GM23338 (cell line): ENCODE measurements around the gene LTBP4. TPM values are rescaled to one million over a fixed set of nuclear protein-coding genes. Genes with fewer than 3 reads are reported as not detected.

Experiments
- CREB1 ChIP-seq: fragments of 250-450 bp; sonication (Bioruptor Pico); IDR thresholded peaks from 2 replicates; pipeline ENCODE4 v1.5.0; 2020; ENCODE audit warnings: low read depth, mild to moderate bottlenecking, moderate library complexity
- EZH2 ChIP-seq: fragments of 200-600 bp; sonication (generic); IDR thresholded peaks from one replicate; pipeline ENCODE4 v1.8.0; 2017; ENCODE audit warnings: antibody characterized with exemption, mild to moderate bottlenecking, low read depth; ENCODE audit not compliant: unreplicated experiment
- EZH2phosphoT487 ChIP-seq: fragments of 200-600 bp; sonication (generic); IDR thresholded peaks from one replicate; pipeline ENCODE4 v1.8.1; 2018; ENCODE audit warnings: antibody characterized with exemption; ENCODE audit not compliant: unreplicated experiment
- JUNB ChIP-seq: IDR thresholded peaks from one replicate; pipeline ENCODE4 v1.6.1; 2016; ENCODE audit warnings: antibody characterized with exemption; ENCODE audit not compliant: unreplicated experiment
- POLR2AphosphoS5 ChIP-seq: IDR thresholded peaks from 2 replicates; pipeline ENCODE4 v1.6.1; 2016; ENCODE audit warnings: antibody characterized with exemption, low read depth
- ZNF114 ChIP-seq: fragments of 250-450 bp; sonication (Bioruptor Pico); IDR thresholded peaks from 2 replicates; pipeline ENCODE4 v1.5.0; 2020; ENCODE audit warnings: mild to moderate bottlenecking, moderate library complexity
- ZNF331 ChIP-seq: fragments of 250-450 bp; sonication (Bioruptor Pico); IDR thresholded peaks from 2 replicates; pipeline ENCODE4 v1.5.0; 2020; ENCODE audit warnings: low read depth, mild to moderate bottlenecking, moderate library complexity
- polyA plus RNA-seq: library from polyadenylated mRNA; unstranded; fragments of >200 nt; fragmentation: Nextera tagmentation; extraction: Ambion mirVana; gene quantifications from 2 replicates; pipeline ENCODE4 v1.2.1, GENCODE V29; 2016
- total RNA-seq: library from RNA; depleted of rRNA; stranded (reverse); fragments of >200 nt; shearing (Covaris generic); gene quantifications from 2 replicates; pipeline ENCODE4 v1.2.3, GENCODE V29; 2014
- TF ChIP-seq, protein P1 (sequence below): fragments of 250-450 bp; sonication (Bioruptor Pico); IDR thresholded peaks from 2 replicates; pipeline ENCODE4 v1.5.0; 2020; ENCODE audit warnings: mild to moderate bottlenecking, moderate library complexity
- TF ChIP-seq, protein P2 (sequence below), 2 experiments: fragments of 200-600 bp in 1 of 2; sonication (generic) in 1 of 2; conservative IDR thresholded peaks; 2 replicates each; pipeline versions ENCODE4 v1.5.1 to v1.6.1; 2016 to 2017; ENCODE audit warnings: antibody characterized with exemption in 2 of 2, low read depth in 2 of 2, mild to moderate bottlenecking in 2 of 2, moderate library complexity in 1 of 2

Gene LTBP4
- total and polyA plus RNA-seq, 2 experiments from 2014 or later, result 50.3 to 65.0 TPM

DNA sequence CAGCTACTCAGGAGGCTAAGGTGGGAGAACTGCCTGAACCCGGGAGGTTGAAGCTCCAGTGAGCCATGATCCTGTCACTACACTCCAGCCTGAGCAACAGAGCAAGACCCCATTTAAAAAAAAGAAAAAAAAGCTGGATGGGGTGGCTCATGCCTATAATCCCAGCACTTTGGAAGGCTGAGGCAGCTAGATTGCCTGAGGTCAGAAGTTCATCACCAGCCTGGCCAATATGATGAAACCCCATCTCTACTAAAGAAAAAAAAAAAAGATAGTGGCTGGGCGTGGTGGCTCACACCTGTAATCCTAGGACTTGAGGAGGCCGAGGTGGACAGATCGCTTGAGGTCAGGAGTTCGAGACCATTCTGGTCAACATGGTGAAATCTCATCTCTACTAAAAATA is 15.0 kb downstream of the LTBP4 start (continued):
- TF ChIP-seq, protein P1, sequence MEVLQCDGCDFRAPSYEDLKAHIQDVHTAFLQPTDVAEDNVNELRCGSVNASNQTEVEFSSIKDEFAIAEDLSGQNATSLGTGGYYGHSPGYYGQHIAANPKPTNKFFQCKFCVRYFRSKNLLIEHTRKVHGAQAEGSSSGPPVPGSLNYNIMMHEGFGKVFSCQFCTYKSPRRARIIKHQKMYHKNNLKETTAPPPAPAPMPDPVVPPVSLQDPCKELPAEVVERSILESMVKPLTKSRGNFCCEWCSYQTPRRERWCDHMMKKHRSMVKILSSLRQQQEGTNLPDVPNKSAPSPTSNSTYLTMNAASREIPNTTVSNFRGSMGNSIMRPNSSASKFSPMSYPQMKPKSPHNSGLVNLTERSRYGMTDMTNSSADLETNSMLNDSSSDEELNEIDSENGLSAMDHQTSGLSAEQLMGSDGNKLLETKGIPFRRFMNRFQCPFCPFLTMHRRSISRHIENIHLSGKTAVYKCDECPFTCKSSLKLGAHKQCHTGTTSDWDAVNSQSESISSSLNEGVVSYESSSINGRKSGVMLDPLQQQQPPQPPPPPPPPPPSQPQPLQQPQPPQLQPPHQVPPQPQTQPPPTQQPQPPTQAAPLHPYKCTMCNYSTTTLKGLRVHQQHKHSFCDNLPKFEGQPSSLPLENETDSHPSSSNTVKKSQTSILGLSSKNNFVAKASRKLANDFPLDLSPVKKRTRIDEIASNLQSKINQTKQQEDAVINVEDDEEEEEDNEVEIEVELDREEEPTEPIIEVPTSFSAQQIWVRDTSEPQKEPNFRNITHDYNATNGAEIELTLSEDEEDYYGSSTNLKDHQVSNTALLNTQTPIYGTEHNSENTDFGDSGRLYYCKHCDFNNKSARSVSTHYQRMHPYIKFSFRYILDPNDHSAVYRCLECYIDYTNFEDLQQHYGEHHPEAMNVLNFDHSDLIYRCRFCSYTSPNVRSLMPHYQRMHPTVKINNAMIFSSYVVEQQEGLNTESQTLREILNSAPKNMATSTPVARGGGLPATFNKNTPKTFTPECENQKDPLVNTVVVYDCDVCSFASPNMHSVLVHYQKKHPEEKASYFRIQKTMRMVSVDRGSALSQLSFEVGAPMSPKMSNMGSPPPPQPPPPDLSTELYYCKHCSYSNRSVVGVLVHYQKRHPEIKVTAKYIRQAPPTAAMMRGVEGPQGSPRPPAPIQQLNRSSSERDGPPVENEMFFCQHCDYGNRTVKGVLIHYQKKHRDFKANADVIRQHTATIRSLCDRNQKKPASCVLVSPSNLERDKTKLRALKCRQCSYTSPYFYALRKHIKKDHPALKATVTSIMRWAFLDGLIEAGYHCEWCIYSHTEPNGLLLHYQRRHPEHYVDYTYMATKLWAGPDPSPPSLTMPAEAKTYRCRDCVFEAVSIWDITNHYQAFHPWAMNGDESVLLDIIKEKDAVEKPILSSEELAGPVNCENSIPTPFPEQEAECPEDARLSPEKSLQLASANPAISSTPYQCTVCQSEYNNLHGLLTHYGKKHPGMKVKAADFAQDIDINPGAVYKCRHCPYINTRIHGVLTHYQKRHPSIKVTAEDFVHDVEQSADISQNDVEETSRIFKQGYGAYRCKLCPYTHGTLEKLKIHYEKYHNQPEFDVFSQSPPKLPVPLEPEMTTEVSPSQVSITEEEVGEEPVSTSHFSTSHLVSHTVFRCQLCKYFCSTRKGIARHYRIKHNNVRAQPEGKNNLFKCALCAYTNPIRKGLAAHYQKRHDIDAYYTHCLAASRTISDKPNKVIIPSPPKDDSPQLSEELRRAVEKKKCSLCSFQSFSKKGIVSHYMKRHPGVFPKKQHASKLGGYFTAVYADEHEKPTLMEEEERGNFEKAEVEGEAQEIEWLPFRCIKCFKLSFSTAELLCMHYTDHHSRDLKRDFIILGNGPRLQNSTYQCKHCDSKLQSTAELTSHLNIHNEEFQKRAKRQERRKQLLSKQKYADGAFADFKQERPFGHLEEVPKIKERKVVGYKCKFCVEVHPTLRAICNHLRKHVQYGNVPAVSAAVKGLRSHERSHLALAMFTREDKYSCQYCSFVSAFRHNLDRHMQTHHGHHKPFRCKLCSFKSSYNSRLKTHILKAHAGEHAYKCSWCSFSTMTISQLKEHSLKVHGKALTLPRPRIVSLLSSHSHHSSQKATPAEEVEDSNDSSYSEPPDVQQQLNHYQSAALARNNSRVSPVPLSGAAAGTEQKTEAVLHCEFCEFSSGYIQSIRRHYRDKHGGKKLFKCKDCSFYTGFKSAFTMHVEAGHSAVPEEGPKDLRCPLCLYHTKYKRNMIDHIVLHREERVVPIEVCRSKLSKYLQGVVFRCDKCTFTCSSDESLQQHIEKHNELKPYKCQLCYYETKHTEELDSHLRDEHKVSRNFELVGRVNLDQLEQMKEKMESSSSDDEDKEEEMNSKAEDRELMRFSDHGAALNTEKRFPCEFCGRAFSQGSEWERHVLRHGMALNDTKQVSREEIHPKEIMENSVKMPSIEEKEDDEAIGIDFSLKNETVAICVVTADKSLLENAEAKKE (CRISPR knock-in tag), result no peak
- TF ChIP-seq EZH2 (no peak), JUNB (no peak), POLR2AphosphoS5 (no peak), ZNF114 (CRISPR knock-in tag) (no peak), EZH2phosphoT487 (no peak), CREB1 (CRISPR knock-in tag) (no peak), ZNF331 (no peak)
- TF ChIP-seq, protein P2, sequence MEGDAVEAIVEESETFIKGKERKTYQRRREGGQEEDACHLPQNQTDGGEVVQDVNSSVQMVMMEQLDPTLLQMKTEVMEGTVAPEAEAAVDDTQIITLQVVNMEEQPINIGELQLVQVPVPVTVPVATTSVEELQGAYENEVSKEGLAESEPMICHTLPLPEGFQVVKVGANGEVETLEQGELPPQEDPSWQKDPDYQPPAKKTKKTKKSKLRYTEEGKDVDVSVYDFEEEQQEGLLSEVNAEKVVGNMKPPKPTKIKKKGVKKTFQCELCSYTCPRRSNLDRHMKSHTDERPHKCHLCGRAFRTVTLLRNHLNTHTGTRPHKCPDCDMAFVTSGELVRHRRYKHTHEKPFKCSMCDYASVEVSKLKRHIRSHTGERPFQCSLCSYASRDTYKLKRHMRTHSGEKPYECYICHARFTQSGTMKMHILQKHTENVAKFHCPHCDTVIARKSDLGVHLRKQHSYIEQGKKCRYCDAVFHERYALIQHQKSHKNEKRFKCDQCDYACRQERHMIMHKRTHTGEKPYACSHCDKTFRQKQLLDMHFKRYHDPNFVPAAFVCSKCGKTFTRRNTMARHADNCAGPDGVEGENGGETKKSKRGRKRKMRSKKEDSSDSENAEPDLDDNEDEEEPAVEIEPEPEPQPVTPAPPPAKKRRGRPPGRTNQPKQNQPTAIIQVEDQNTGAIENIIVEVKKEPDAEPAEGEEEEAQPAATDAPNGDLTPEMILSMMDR (conservative IDR thresholded peaks at IDR 0.05; ENCODE audit: low read depth in 2 of 2), result no peak
